A673 (cell line): Measurements from ENCODE around the gene CDC73. TPM values are rescaled to one million over a fixed set of nuclear protein-coding genes. Genes with fewer than 3 reads are reported as not detected.

Experiments used
- BruUV-seq: library from RNA; stranded (reverse); fragments of 400-500 nt; replicated peaks from 2 replicates; lab custom pipeline; 2021; lab: Mats Ljungman, UMichigan
- CTCF ChIA-PET: fragments of 300-600 bp; sonication (Branson Sonifier 250); formaldehyde crosslinking; loops from one replicate; lab custom pipeline; 2022; ENCODE audit warnings: antibody characterized with exemption; lab: Charles Lee
- POLR2A ChIA-PET: fragments of 300-600 bp; sonication (Branson Sonifier 250); formaldehyde crosslinking; loops from one replicate; lab custom pipeline; 2022; ENCODE audit warnings: antibody characterized with exemption; ENCODE audit not compliant: low non-redundant PET; lab: Charles Lee
- DNase-seq: peaks from one replicate; pipeline ENCODE4 v3.0.0-alpha.2; 2015; ENCODE audit warnings: low spot score
- H3K27ac ChIP-seq: fragments of 200-600 bp; sonication (generic); 2 replicates; pipeline ENCODE4 v1.5.1; 2016; ENCODE audit warnings: mixed run types, low read depth, mild to moderate bottlenecking, mixed read lengths, antibody characterized with exemption, low read length; ENCODE audit not compliant: poor library complexity, severe bottlenecking
- H3K27me3 ChIP-seq: fragments of 200-600 bp; sonication (generic); replicated peaks from 2 replicates; pipeline ENCODE4 v1.6.1; 2017; ENCODE audit warnings: mixed run types, low read depth, mild to moderate bottlenecking, mixed read lengths, antibody characterized with exemption, low read length; ENCODE audit not compliant: insufficient read depth, poor library complexity
- H3K36me3 ChIP-seq: fragments of 200-600 bp; sonication (generic); 2 replicates; pipeline ENCODE4 v1.6.1; 2016; ENCODE audit warnings: mixed run types, mild to moderate bottlenecking, mixed read lengths, antibody characterized with exemption, low read length; ENCODE audit not compliant: insufficient read depth, poor library complexity, severe bottlenecking
- H3K4me1 ChIP-seq: fragments of 200-600 bp; sonication (generic); 2 replicates; pipeline ENCODE4 v1.6.1; 2017; ENCODE audit warnings: mixed run types, mild to moderate bottlenecking, mixed read lengths, antibody characterized with exemption, low read length; ENCODE audit not compliant: insufficient read depth, poor library complexity, severe bottlenecking
- H3K4me3 ChIP-seq: fragments of 200-600 bp; sonication (generic); 2 replicates; pipeline ENCODE4 v1.5.1; 2016; ENCODE audit warnings: low read depth, mixed run types, mild to moderate bottlenecking, mixed read lengths, low read length; ENCODE audit not compliant: poor library complexity, severe bottlenecking
- H3K9me3 ChIP-seq: fragments of 200-600 bp; sonication (generic); 2 replicates; pipeline ENCODE4 v1.6.1; 2016; ENCODE audit warnings: mixed run types, low read depth, mild to moderate bottlenecking, mixed read lengths, antibody characterized with exemption, low read length; ENCODE audit not compliant: poor library complexity, severe bottlenecking
- CTCF ChIP-seq: fragments of 300-800, 200-600 bp; sonication (generic); conservative IDR thresholded peaks from 2 replicates; pipeline ENCODE4 v1.5.1; 2017; ENCODE audit warnings: low read depth, mild to moderate bottlenecking, antibody characterized with exemption, low read length, moderate library complexity, mixed read lengths
- EZH2 ChIP-seq: fragments of 200-600 bp; sonication (generic); IDR thresholded peaks from 2 replicates; pipeline ENCODE4 v1.6.1; 2017; ENCODE audit warnings: borderline replicate concordance, low read depth, mild to moderate bottlenecking, mixed read lengths, antibody characterized with exemption, low read length; ENCODE audit not compliant: poor library complexity, severe bottlenecking
- intact Hi-C: fragments of 100-400 bp; cut with micrococcal nuclease; formaldehyde crosslinking; loops from one replicate; pipeline ENCODE4 v1.10.0; 2022; ENCODE audit not compliant: unreplicated experiment
- total RNA-seq: library from RNA; stranded (reverse); gene quantifications from 2 replicates; pipeline ENCODE4 v1.2.3, GENCODE V29; 2021

CDC73 gene
- total RNA-seq, 1 experiment from 2014 or later, result 71.0 TPM

GRCh38 chr1:193144361-193144938 lies 22.6 kb downstream of the CDC73 start:
- Histone ChIP-seq H3K27ac (no peak overlapping the region), H3K4me3 (no peak overlapping the region), H3K4me1 (peaks cover 12% of the 10 kb centered on the region), H3K9me3 (no peaks in the 10 kb centered on the region), H3K36me3 (peaks cover 72% of the 10 kb centered on the region), H3K27me3 (no peaks in the 10 kb centered on the region)
- ChIA-PET POLR2A (no interaction called here), CTCF (no interaction called here)
- no TSS peak for BruUV-seq
- DNase-seq, result no peak
- no peak for TF ChIP-seq CTCF
- intact Hi-C loops, result no loop called here

GRCh38 chr1:193144999-193145398 lies 23.2 kb downstream of the CDC73 start:
- H3K4me3 ChIP-seq, result no peak overlapping the region
- BruUV-seq, result no TSS peak
- ChIA-PET CTCF (no interaction called here), POLR2A (no interaction called here)
- H3K4me1 ChIP-seq, result peaks cover 12% of the 10 kb centered on the region
- no peaks in the 10 kb centered on the region for H3K27me3 ChIP-seq
- TF ChIP-seq EZH2 (no peak), CTCF (no peak)
- no peaks in the 10 kb centered on the region for H3K9me3 ChIP-seq
- no peak overlapping the region for H3K27ac ChIP-seq
- DNase-seq, result no peak
- intact Hi-C loops, result no loop called here
- peaks cover 71% of the 10 kb centered on the region for H3K36me3 ChIP-seq

- H3K27ac ChIP-seq, result no peak overlapping the region
- POLR2A ChIA-PET, result no interaction called here
Observed at GRCh38 chr1:193156117-193156821, 34.4 kb downstream of the CDC73 start.

More at GRCh38 chr1:193156117-193156821, 34.4 kb downstream of the CDC73 start:
- H3K4me1 ChIP-seq, result no peaks in the 10 kb centered on the region
- intact Hi-C loops, result no loop called here
- DNase-seq, result no peak
- CTCF ChIA-PET, result no interaction called here
- no TSS peak for BruUV-seq
- H3K27me3 ChIP-seq, result no peaks in the 10 kb centered on the region
- no peaks in the 10 kb centered on the region for H3K9me3 ChIP-seq
- H3K36me3 ChIP-seq, result peaks cover 23% of the 10 kb centered on the region
- no peak for TF ChIP-seq CTCF
- no peak for TF ChIP-seq EZH2
- H3K4me3 ChIP-seq, result no peak overlapping the region
